MCF 10A (cell line): ENCODE data around the gene SPAG16. TPM values are rescaled to one million over a fixed set of nuclear protein-coding genes. Genes with fewer than 3 reads are reported as not detected.

ENCODE experiments used
- Bru-seq: library from RNA; stranded (reverse); fragments of 400-500 nt; gene quantifications from one replicate; lab custom pipeline; 2021; lab: Mats Ljungman, UMichigan
- BruChase-seq, 2 experiments: library from RNA; stranded (reverse); fragments of 400-500 nt; gene quantifications; one replicate each; lab custom pipeline; 2021; lab: Mats Ljungman, UMichigan
- BruUV-seq: library from RNA; stranded (reverse); fragments of 400-500 nt; replicated peaks from 2 replicates; lab custom pipeline; 2021; lab: Mats Ljungman, UMichigan
- CTCF ChIA-PET: fragments of 300-600 bp; sonication (Branson Sonifier 250); formaldehyde crosslinking; extraction: SDS; loops from one replicate; lab custom pipeline; 2021; ENCODE audit warnings: antibody characterized with exemption, inconsistent platforms; lab: Yijun Ruan, JAX
- POLR2A ChIA-PET: fragments of 300-600, 350-650 bp; sonication (Branson Sonifier 250); formaldehyde crosslinking; extraction: SDS; loops from one replicate; lab custom pipeline; 2020; ENCODE audit warnings: antibody characterized with exemption, inconsistent platforms; lab: Yijun Ruan, JAX
- DNase-seq: peaks from one replicate; pipeline ENCODE4 v3.0.0-alpha.2; 2018; ENCODE audit not compliant: unreplicated experiment
- H3K27ac Mint-ChIP-seq: one replicate; pipeline ENCODE4 v1.8.0; 2022; ENCODE audit warnings: mild to moderate bottlenecking, low read depth, mixed read lengths; ENCODE audit not compliant: unreplicated experiment
- H3K27me3 Mint-ChIP-seq: one replicate; pipeline ENCODE4 v1.8.0; 2022; ENCODE audit warnings: mixed read lengths; ENCODE audit not compliant: insufficient read depth, unreplicated experiment
- H3K36me3 Mint-ChIP-seq: one replicate; pipeline ENCODE4 v1.8.0; 2022; ENCODE audit warnings: mild to moderate bottlenecking, moderate library complexity, mixed read lengths; ENCODE audit not compliant: insufficient read depth, unreplicated experiment
- H3K4me1 Mint-ChIP-seq: one replicate; pipeline ENCODE4 v1.8.0; 2022; ENCODE audit warnings: mixed read lengths; ENCODE audit not compliant: insufficient read depth, unreplicated experiment
- H3K4me3 Mint-ChIP-seq: one replicate; pipeline ENCODE4 v1.8.0; 2022; ENCODE audit warnings: mild to moderate bottlenecking, moderate library complexity, mixed read lengths; ENCODE audit not compliant: unreplicated experiment
- H3K9me3 Mint-ChIP-seq: one replicate; pipeline ENCODE4 v1.8.0; 2022; ENCODE audit warnings: mixed read lengths; ENCODE audit not compliant: unreplicated experiment
- intact Hi-C: fragments of 100-400 bp; cut with micrococcal nuclease; formaldehyde crosslinking; loops from 2 replicates; pipeline ENCODE4 v1.14.1; 2022
- long read RNA-seq: library from polyadenylated mRNA; stranded (forward); transcript quantifications from one replicate; pipeline ENCODE4 v2.0.0, GENCODE V29; 2022
- total RNA-seq: library from RNA; stranded (reverse); gene quantifications from 2 replicates; pipeline ENCODE4 v1.2.3, GENCODE V29; 2022
- TF ChIP-seq, protein P1 (sequence below): fragments of 200-600 bp; IDR thresholded peaks from one replicate; pipeline ENCODE4 v1.8.0; 2022; ENCODE audit warnings: antibody characterized with exemption, mild to moderate bottlenecking; ENCODE audit not compliant: unreplicated experiment

SPAG16 gene
- total RNA-seq (11.5 and 14.3 TPM in 2 replicates), Bru-seq, nascent RNA (percentile 36 among the genes with signal in this experiment), BruChase-seq, experiment 1, labeled RNA remaining after a 6-hour chase (percentile 40 among the genes with signal in this experiment), BruChase-seq, experiment 2, labeled RNA remaining after a 2-hour chase (percentile 44 among the genes with signal in this experiment)
- long read RNA-seq, transcript SPAG16-207 (5 exons, 1,250 nt), result major isoform, 31 of 34 reads
- long read RNA-seq, partial matches to known transcripts, result 0 of 34 reads
- long read RNA-seq, other reads (novel, unspliced or antisense), result 3 of 34 reads

DNA sequence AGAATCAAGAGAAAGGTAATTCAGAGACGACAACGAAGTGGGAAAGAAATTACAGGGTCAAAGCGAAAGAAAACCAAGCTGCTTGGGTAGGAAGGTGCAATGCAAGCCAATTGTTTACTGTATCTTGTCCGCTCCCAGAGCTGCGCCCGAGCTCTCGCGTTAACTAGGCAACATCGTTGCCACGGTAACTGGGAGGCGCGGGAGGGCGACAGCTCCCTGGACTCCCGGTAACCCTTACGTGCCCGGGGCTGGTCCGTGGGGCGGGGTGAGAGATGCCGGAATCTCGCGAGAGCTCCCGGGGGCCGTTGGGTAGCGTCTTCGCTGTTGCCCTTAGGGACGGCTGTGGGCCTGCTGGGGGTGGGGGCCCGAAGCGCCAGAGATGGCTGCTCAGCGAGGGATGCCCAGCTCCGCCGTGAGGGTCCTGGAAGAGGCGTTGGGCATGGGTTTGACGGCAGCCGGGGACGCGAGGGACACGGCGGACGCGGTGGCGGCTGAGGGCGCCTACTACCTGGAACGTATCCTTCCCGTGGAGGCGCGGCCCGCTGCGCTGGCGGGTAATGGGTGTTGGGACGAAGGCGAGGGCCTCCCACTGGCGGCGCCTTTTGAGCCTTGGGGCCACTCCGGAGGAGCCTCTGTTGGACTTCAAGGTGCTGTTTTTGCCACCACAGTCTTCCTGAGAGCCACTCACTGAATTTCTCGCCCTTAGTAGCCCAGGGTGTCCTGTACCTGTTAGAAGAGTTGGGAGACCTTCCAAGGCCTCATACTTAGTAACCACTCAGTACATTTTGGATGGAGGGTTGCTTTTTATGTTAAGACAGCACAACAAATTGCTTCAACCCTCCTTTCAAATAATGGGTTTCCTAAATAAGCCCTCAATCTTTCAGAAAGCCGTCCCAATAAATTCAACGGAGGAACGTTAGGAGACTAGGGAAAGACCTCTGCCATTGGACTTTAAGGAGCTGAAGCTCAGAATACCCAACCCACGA, at the start of gene SPAG16:
SPAG16 (plus strand) TSS at position 360 of the 986 bp plus-strand sequence.
- DNase-seq, result peak; percentile 87
- Mint-ChIP-seq H3K36me3 (no peaks in the 10 kb centered on the region), H3K4me1 (peaks cover 11% of the 10 kb centered on the region), H3K27me3 (no peaks in the 10 kb centered on the region), H3K9me3 (no peaks in the 10 kb centered on the region), H3K4me3 (peak within 1 kb of the TSS; percentile 78), H3K27ac (peak within 1 kb of the TSS; percentile 97)
- TF ChIP-seq, protein P1, sequence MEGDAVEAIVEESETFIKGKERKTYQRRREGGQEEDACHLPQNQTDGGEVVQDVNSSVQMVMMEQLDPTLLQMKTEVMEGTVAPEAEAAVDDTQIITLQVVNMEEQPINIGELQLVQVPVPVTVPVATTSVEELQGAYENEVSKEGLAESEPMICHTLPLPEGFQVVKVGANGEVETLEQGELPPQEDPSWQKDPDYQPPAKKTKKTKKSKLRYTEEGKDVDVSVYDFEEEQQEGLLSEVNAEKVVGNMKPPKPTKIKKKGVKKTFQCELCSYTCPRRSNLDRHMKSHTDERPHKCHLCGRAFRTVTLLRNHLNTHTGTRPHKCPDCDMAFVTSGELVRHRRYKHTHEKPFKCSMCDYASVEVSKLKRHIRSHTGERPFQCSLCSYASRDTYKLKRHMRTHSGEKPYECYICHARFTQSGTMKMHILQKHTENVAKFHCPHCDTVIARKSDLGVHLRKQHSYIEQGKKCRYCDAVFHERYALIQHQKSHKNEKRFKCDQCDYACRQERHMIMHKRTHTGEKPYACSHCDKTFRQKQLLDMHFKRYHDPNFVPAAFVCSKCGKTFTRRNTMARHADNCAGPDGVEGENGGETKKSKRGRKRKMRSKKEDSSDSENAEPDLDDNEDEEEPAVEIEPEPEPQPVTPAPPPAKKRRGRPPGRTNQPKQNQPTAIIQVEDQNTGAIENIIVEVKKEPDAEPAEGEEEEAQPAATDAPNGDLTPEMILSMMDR, result no peak
- POLR2A ChIA-PET, result interaction anchor here (0.6 to 1.2 kb wide), 9 partner anchors 9 to 1524 kb away, joined by 3 to 10 read pairs (median 4); partner anchors contain the start of gene IKZF2
- CTCF ChIA-PET, result interaction anchor here (0.6 to 1.9 kb wide), 6 partner anchors 9 to 42 kb away, joined by 3 to 5 read pairs (median 3); no protein-coding TSS in a partner anchor
- BruUV-seq, result TSS peak; percentile 52
- intact Hi-C loops, result no loop called here

DNA sequence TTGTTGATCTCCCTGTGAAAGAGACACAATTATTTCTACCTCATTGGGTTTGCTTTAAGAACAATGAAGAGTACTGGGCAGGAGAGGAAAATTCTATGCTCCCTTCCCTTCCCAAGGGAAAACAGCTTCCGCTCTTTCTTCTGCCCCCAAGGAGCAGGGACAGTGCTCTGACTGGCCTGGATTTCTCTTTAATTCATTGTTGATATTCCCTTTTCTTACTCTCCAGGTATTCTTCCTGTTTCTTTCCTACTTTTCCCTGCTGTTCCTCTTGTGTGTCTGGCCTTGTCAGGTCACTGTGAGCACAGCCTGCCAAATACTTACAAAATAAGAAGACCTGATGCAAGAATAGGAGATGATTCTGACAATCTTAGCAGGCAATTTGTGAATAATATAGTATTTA, 49.6 kb upstream of the SPAG16 start:
- intact Hi-C loops, result no loop called here
- no peak for DNase-seq
- TF ChIP-seq, protein P1, result no peak
- H3K4me3 Mint-ChIP-seq, result no peak overlapping the region
- H3K36me3 Mint-ChIP-seq, result no peaks in the 10 kb centered on the region
- no peaks in the 10 kb centered on the region for H3K27me3 Mint-ChIP-seq
- ChIA-PET CTCF (no interaction called here), POLR2A (no interaction called here)
- peaks cover 27% of the 10 kb centered on the region for H3K4me1 Mint-ChIP-seq
- H3K9me3 Mint-ChIP-seq, result no peaks in the 10 kb centered on the region
- no TSS peak for BruUV-seq
- no peak overlapping the region for H3K27ac Mint-ChIP-seq

DNA sequence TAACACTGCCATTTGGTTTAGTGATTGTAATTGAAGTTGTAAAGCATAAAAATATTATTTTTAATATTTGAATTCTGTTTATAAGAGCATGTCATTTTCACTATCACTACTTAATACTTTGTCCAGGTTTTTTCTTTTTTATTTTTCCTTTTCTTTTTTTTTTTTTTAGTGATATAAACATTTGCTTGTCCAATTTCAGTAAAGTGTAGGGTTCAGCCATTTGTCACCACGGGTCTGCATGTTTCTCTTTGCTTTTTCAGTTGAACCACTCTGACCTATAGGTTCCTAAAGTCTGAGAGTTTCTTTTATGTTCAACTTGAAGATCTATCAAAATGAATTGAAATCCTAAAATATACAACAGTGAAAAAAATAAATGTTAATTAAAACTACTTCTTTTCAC, 48.5 kb upstream of the SPAG16 start:
- H3K36me3 Mint-ChIP-seq, result no peaks in the 10 kb centered on the region
- DNase-seq, result no peak
- TF ChIP-seq, protein P1, result no peak
- no peak overlapping the region for H3K4me3 Mint-ChIP-seq
- no peak overlapping the region for H3K27ac Mint-ChIP-seq
- H3K9me3 Mint-ChIP-seq, result no peaks in the 10 kb centered on the region
- H3K4me1 Mint-ChIP-seq, result peaks cover 17% of the 10 kb centered on the region
- ChIA-PET POLR2A (interaction anchor here (0.6 to 1.2 kb wide), 2 partner anchors 10 kb away, joined by 3 to 4 read pairs; no protein-coding TSS in a partner anchor), CTCF (no interaction called here)
- BruUV-seq, result no TSS peak
- intact Hi-C loops, result no loop called here
- no peaks in the 10 kb centered on the region for H3K27me3 Mint-ChIP-seq
